ENCODE measurements around the gene CCBE1. TPM values are rescaled to one million over a fixed set of nuclear protein-coding genes. Genes with fewer than 3 reads are reported as not detected.

The CCBE1 gene
- total and polyA plus RNA-seq, 10 donors: 0.06 to 0.93 (median 0.23) TPM

DNA sequence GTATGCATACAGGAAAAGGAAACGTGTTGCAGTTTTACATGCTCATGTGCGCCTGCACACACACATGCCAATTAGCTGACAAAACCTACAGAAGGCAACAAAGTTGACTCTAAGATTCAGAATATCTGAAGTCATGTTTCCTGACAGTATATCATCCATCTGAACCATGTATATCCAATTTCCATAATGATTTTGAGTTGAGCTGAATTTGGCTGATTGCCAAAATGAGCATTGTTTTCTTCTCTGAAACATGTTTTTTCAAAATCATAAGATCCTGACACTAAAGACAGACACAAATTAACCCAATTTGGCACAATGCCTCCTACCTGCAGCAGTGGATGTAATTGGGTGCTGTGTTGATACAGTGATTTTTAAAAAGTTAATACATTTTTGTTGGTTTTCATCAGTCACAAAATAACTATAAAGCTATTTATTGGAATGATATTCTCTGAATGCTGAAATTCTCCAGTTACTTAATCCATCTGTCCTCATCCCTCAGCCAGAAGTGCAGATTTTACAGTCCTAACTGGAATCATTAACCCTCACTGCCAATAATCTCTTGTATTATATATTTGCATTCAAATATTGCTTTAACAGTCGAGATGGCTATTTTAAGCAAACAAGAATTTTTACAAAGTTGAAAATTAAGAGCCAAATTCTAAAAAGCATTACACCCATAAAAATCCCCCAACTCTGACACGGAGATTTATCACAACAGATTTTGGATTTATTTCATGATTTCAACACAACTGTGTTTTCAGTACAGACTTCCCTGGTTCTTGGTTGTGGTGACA is 176.5 kb downstream of the CCBE1 start:
- TF ChIP-seq POLR2AphosphoS5 (IDR thresholded peaks at IDR 0.05) (no peak), POLR2A (IDR thresholded peaks at IDR 0.05) (no peak)
- TF ChIP-seq, protein P1, sequence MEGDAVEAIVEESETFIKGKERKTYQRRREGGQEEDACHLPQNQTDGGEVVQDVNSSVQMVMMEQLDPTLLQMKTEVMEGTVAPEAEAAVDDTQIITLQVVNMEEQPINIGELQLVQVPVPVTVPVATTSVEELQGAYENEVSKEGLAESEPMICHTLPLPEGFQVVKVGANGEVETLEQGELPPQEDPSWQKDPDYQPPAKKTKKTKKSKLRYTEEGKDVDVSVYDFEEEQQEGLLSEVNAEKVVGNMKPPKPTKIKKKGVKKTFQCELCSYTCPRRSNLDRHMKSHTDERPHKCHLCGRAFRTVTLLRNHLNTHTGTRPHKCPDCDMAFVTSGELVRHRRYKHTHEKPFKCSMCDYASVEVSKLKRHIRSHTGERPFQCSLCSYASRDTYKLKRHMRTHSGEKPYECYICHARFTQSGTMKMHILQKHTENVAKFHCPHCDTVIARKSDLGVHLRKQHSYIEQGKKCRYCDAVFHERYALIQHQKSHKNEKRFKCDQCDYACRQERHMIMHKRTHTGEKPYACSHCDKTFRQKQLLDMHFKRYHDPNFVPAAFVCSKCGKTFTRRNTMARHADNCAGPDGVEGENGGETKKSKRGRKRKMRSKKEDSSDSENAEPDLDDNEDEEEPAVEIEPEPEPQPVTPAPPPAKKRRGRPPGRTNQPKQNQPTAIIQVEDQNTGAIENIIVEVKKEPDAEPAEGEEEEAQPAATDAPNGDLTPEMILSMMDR (IDR thresholded peaks at IDR 0.05 in 8 of 11, conservative IDR thresholded peaks at IDR 0.05 in 3 of 11): no peak
- Histone ChIP-seq H3K27ac (no peak overlapping the region), H3K36me3 (no peaks in the 10 kb centered on the region), H3K4me3 (no peak overlapping the region), H3K9me3 (peaks cover 0 to 11% (median 3%) of the 10 kb centered on the region in 8 donors), H3K4me1 (no peaks in the 10 kb centered on the region), H3K27me3 (replicated peaks in 1 of 7) (peaks cover 0 to 5% (median 0%) of the 10 kb centered on the region in 7 donors)
- 67 to 86% (median 84%) methylated on average over 4 of the region's 4 CpGs for WGBS, 5 donors
- no peak for DNase-seq
- intact Hi-C loops (cut with DNase I; ENCODE audit: low total_unique reads): no loop called here

DNA sequence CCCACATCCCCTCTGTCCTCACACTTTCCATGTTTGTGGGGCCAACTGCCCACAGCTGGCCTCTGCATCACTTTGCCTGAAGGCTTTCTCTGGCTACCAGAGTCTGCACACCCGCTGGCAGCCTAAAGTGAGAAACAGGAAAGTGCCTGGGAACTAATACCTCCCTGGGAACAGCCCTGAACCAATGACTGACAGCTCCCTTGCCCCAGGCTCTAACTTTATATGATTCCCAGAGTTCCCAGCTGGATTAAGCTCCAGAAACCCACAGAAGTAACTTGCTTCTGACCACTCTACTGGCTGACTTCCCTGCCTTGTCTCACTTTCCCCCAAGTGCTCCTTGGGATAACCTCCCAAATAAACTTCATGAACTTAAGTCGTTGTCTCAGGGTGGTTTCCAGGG is 178.5 kb downstream of the CCBE1 start:
- 55 to 68% (median 59%) methylated on average over 2 of the region's 2 CpGs for WGBS, 5 donors
- intact Hi-C loops (cut with DNase I; ENCODE audit: low total_unique reads): no loop called here
- Histone ChIP-seq H3K27me3 (replicated peaks in 1 of 7) (peaks cover 0 to 24% (median 0%) of the 10 kb centered on the region in 7 donors), H3K4me1 (no peaks in the 10 kb centered on the region), H3K36me3 (no peaks in the 10 kb centered on the region), H3K4me3 (no peak overlapping the region), H3K9me3 (peaks cover 0 to 9% (median 3%) of the 10 kb centered on the region in 8 donors), H3K27ac (no peak overlapping the region)
- no peak for DNase-seq
- no peak for TF ChIP-seq POLR2AphosphoS5 (IDR thresholded peaks at IDR 0.05)
- TF ChIP-seq, protein P1 (IDR thresholded peaks at IDR 0.05 in 8 of 11, conservative IDR thresholded peaks at IDR 0.05 in 3 of 11): no peak
- TF ChIP-seq POLR2A (IDR thresholded peaks at IDR 0.05): no peak

DNA sequence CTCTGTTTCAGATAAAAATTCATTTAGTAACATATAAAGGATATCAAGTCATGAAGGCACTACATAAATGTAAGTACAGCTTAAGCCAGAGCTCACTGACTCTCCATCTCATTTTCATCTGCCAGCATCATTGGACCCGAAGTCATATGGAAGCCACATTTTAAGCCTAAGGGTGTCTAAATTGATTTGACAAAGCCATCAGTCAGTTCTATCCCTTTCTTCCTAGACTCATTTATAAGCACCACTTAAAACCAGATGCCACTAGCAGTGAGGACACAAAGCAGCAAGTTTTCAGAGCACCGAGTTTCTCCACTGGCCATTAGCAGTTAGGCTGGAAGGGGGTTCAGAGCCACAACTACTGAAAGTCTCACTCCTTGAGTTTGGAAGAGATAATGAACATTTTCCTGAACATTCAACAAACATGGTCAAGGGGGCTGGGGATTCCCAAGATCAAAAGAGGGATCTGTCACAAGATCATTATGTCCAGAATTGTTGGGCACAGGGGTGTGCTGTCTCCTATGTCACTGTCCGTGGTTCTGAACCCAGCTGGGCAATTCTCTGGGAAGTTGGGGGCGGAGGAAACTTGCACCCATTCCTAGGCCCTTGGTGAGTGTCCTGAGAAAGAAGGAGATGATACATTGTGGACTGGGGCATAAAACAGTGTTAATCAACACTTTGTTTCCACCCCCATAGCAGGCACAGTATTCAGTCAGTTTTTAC is 179.6 kb downstream of the CCBE1 start:
- H3K27me3 ChIP-seq (replicated peaks in 1 of 7): peaks cover 0 to 35% (median 0%) of the 10 kb centered on the region in 7 donors
- intact Hi-C loops (cut with DNase I; ENCODE audit: low total_unique reads): no loop called here
- WGBS, 5 donors: 63 to 72% (median 68%) methylated on average over 4 of the region's 4 CpGs
- no peaks in the 10 kb centered on the region for H3K4me1 ChIP-seq
- no peak for DNase-seq
- H3K36me3 ChIP-seq: no peaks in the 10 kb centered on the region
- peaks cover 0 to 9% (median 3%) of the 10 kb centered on the region in 8 donors for H3K9me3 ChIP-seq
- no peak overlapping the region for H3K4me3 ChIP-seq
- no peak overlapping the region for H3K27ac ChIP-seq
- no peak for TF ChIP-seq POLR2AphosphoS5 (IDR thresholded peaks at IDR 0.05)
- TF ChIP-seq POLR2A (IDR thresholded peaks at IDR 0.05): no peak
- TF ChIP-seq, protein P1 (IDR thresholded peaks at IDR 0.05 in 8 of 11, conservative IDR thresholded peaks at IDR 0.05 in 3 of 11): no peak
